SK-N-SH (cell line): ENCODE results near the gene SUMF2. TPM values are rescaled to one million over a fixed set of nuclear protein-coding genes. Genes with fewer than 3 reads are reported as not detected.

Experiments
- CHD2 ChIP-seq: fragments of 150-350 bp; IDR thresholded peaks from 2 replicates; pipeline ENCODE4 v1.6.1; 2018; ENCODE audit warnings: low read length; ENCODE audit not compliant: partially characterized antibody
- ELF1 ChIP-seq: IDR thresholded peaks from 2 replicates; pipeline ENCODE4 v1.4.0; 2012
- FOXJ3 ChIP-seq: sonication (generic); formaldehyde crosslinking; IDR thresholded peaks from 2 replicates; pipeline ENCODE4 v1.5.1; 2020; ENCODE audit warnings: mild to moderate bottlenecking, missing genetic modification reagents
- MXI1 ChIP-seq: IDR thresholded peaks from 2 replicates; pipeline ENCODE4 v1.6.1; 2012; ENCODE audit warnings: mild to moderate bottlenecking, low read depth, low read length, improper control_type of control experiment
- NFIC ChIP-seq: IDR thresholded peaks from 2 replicates; pipeline ENCODE4 v1.4.0; 2012; ENCODE audit warnings: borderline replicate concordance
- RCOR1 ChIP-seq: fragments of 150-350 bp; IDR thresholded peaks from 2 replicates; pipeline ENCODE4 v1.6.1; 2017; ENCODE audit warnings: antibody characterized with exemption, low read length
- SIN3A ChIP-seq: IDR thresholded peaks from 2 replicates; pipeline ENCODE4 v1.6.1; 2012; ENCODE audit warnings: low read depth, mild to moderate bottlenecking, low read length, moderate library complexity, borderline replicate concordance
- TCF12 ChIP-seq: IDR thresholded peaks from 2 replicates; pipeline ENCODE4 v1.4.0; 2012
- YY1 ChIP-seq: IDR thresholded peaks from 2 replicates; pipeline ENCODE4 v1.4.0; 2012; ENCODE audit warnings: low read depth, mild to moderate bottlenecking
- polyA plus RNA-seq, 3 experiments: library from polyadenylated mRNA; depleted of rRNA; stranded (reverse); fragments of >200 nt; gene quantifications; 2 replicates each; pipeline ENCODE4 v1.2.3, GENCODE V29; 2012
- TF ChIP-seq, protein P1 (sequence below): IDR thresholded peaks from 2 replicates; pipeline ENCODE4 v1.6.1; 2012; ENCODE audit warnings: mild to moderate bottlenecking, low read depth, low read length, moderate library complexity
- TF ChIP-seq, protein P2 (sequence below): IDR thresholded peaks from 2 replicates; pipeline ENCODE4; 2012
- TF ChIP-seq, protein P3 (sequence below): IDR thresholded peaks from 2 replicates; pipeline ENCODE4 v1.4.0; 2012; ENCODE audit warnings: low read depth
- TF ChIP-seq, protein P4 (sequence below): IDR thresholded peaks from 2 replicates; pipeline ENCODE4 v1.4.0; 2012; ENCODE audit warnings: low read depth, borderline replicate concordance

The SUMF2 gene
- polyA plus RNA-seq, 1 of the 3 experiments (the other 2 are of a cell fraction) = 162 TPM

DNA sequence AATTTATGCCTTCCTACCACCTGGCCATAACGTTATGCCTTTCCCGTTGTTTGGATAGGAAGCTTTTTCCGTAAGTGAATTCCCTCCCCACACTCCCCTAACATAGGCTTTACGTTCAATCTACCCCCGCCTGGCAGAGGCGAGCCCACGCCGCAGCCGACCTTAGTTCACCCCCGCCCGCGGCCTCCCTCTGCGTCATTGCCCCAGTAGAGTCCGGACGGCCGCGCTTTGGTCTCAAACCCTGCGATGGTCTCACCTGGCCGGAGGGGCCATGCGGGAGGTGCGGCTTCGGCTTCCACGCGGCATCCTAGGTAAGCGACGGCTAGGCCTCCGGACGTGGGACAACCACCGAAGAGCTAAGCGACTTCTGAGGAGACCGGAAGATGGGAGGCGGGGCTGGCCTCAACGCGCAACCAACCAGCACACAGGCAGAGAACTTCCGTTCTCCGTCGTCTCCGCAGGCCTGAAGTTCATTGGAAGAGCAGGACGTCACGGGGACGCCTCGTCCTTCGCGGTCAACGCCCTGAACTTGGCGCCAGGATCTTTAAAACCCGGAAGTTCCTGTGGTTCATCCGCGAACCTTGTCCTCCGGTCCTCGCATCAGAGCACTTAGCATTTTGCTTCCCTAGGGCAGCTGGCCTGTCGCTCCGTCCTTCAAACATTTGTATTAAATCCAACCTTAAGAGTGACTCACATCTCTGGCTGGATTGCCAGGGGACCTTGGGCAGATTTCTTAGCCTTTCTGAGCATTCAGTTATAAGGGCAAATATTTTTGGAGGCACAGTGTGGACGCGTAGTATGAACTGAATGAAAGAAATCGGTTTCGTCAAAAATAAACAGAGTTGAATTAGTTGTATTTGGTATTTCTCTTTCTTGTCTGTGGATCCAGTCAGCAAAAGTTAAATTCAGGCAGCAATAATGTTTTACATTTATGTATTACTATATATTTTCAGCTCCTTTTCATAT lies 42.3 kb downstream of the SUMF2 start, which contains the start of gene CHCHD2 (continued):
- peak; percentile 94 for TF ChIP-seq MXI1
- TF ChIP-seq, protein P1, sequence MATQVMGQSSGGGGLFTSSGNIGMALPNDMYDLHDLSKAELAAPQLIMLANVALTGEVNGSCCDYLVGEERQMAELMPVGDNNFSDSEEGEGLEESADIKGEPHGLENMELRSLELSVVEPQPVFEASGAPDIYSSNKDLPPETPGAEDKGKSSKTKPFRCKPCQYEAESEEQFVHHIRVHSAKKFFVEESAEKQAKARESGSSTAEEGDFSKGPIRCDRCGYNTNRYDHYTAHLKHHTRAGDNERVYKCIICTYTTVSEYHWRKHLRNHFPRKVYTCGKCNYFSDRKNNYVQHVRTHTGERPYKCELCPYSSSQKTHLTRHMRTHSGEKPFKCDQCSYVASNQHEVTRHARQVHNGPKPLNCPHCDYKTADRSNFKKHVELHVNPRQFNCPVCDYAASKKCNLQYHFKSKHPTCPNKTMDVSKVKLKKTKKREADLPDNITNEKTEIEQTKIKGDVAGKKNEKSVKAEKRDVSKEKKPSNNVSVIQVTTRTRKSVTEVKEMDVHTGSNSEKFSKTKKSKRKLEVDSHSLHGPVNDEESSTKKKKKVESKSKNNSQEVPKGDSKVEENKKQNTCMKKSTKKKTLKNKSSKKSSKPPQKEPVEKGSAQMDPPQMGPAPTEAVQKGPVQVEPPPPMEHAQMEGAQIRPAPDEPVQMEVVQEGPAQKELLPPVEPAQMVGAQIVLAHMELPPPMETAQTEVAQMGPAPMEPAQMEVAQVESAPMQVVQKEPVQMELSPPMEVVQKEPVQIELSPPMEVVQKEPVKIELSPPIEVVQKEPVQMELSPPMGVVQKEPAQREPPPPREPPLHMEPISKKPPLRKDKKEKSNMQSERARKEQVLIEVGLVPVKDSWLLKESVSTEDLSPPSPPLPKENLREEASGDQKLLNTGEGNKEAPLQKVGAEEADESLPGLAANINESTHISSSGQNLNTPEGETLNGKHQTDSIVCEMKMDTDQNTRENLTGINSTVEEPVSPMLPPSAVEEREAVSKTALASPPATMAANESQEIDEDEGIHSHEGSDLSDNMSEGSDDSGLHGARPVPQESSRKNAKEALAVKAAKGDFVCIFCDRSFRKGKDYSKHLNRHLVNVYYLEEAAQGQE = no peak
- no peak for TF ChIP-seq CHD2
- TF ChIP-seq NFIC = peak; percentile 43; the same call in 1 of the 2 replicates
- TF ChIP-seq, protein P2, sequence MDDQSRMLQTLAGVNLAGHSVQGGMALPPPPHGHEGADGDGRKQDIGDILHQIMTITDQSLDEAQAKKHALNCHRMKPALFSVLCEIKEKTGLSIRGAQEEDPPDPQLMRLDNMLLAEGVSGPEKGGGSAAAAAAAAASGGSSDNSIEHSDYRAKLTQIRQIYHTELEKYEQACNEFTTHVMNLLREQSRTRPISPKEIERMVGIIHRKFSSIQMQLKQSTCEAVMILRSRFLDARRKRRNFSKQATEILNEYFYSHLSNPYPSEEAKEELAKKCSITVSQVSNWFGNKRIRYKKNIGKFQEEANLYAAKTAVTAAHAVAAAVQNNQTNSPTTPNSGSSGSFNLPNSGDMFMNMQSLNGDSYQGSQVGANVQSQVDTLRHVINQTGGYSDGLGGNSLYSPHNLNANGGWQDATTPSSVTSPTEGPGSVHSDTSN = peak; percentile 100
- TF ChIP-seq RCOR1 = no peak
- TF ChIP-seq, protein P3, sequence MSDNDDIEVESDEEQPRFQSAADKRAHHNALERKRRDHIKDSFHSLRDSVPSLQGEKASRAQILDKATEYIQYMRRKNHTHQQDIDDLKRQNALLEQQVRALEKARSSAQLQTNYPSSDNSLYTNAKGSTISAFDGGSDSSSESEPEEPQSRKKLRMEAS = peak; percentile 61
- peak; percentile 22; the same call in 1 of the 2 replicates for TF ChIP-seq TCF12
- peak; percentile 97 for TF ChIP-seq ELF1
- TF ChIP-seq, protein P4, sequence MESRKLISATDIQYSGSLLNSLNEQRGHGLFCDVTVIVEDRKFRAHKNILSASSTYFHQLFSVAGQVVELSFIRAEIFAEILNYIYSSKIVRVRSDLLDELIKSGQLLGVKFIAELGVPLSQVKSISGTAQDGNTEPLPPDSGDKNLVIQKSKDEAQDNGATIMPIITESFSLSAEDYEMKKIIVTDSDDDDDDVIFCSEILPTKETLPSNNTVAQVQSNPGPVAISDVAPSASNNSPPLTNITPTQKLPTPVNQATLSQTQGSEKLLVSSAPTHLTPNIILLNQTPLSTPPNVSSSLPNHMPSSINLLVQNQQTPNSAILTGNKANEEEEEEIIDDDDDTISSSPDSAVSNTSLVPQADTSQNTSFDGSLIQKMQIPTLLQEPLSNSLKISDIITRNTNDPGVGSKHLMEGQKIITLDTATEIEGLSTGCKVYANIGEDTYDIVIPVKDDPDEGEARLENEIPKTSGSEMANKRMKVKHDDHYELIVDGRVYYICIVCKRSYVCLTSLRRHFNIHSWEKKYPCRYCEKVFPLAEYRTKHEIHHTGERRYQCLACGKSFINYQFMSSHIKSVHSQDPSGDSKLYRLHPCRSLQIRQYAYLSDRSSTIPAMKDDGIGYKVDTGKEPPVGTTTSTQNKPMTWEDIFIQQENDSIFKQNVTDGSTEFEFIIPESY = no peak
- peak; percentile 63; the same call in 1 of the 2 replicates for TF ChIP-seq YY1
- TF ChIP-seq FOXJ3 (CRISPR knock-in tag) = 0 out of 2 replicates have a peak, but pooled peaks have one; percentile 34
- peak; percentile 86 for TF ChIP-seq SIN3A
